Measurements from ENCODE around the gene RAVER1. TPM values are rescaled to one million over a fixed set of nuclear protein-coding genes. Genes with fewer than 3 reads are reported as not detected.

The RAVER1 gene
- total and polyA plus RNA-seq, 2 experiments from 2014 or later = 23.0 to 29.2 TPM

DNA sequence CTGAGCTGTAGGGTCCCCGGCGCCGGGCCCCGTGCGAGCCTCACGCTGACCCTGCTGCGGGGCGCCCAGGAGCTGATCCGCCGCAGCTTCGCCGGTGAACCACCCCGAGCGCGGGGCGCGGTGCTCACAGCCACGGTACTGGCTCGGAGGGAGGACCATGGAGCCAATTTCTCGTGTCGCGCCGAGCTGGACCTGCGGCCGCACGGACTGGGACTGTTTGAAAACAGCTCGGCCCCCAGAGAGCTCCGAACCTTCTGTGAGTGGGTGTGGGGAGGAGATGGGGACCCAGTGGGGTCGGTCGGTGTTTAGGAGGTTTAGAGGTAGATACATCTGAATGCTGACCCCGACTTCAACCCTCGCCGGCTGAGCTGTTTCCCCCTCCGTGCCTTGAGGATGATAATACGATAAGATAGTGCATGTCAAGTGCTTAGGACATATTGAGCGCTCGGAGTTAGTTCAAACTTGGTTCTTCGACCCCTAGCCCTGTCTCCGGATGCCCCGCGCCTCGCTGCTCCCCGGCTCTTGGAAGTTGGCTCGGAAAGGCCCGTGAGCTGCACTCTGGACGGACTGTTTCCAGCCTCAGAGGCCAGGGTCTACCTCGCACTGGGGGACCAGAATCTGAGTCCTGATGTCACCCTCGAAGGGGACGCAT lies 41.6 kb downstream of the RAVER1 start:
- 3% methylated on average over 34 to 49 of the region's 49 CpGs for WGBS, 2 experiments (ENCODE audit: low coverage in 1 of 2, low lambda C conversion rate in 2 of 2, missing lambda C conversion rate in 2 of 2)
- Histone ChIP-seq H3K4me3 (peak overlapping the region; percentile 72), H3K36me3 (ENCODE audit: low read depth) (no peaks in the 10 kb centered on the region), H3K4me1 (ENCODE audit: insufficient read depth) (no peaks in the 10 kb centered on the region; the same call in 1 of the 2 replicates), H3F3A (ENCODE audit: insufficient read depth) (no peaks in the 10 kb centered on the region), H3K9me3 (ENCODE audit: low read depth) (no peaks in the 10 kb centered on the region), H3K4me2 (ENCODE audit: unreplicated experiment) (peak overlapping the region; percentile 80), H3K27me3 (replicated peaks; ENCODE audit: insufficient read depth) (no peaks in the 10 kb centered on the region), H3K27ac (no peak overlapping the region), H3K9me2 (ENCODE audit: insufficient read depth) (no peaks in the 10 kb centered on the region), H3K79me2 (ENCODE audit: insufficient read depth) (no peaks in the 10 kb centered on the region), H4K20me1 (ENCODE audit: insufficient read depth) (no peaks in the 10 kb centered on the region), H2AFZ (peak overlapping the region; percentile 76), H3K9ac (peak overlapping the region; percentile 70)
- TF ChIP-seq EZH2 (IDR thresholded peaks at IDR 0.05; ENCODE audit: insufficient read depth, poor library complexity, severe bottlenecking) = no peak
- TF ChIP-seq EZH2phosphoT487 (IDR thresholded peaks at IDR 0.05; ENCODE audit: insufficient read depth, low read depth) = no peak
- in situ Hi-C loops (cut with MboI) = no loop called here
- peak; percentile 58 for DNase-seq

DNA sequence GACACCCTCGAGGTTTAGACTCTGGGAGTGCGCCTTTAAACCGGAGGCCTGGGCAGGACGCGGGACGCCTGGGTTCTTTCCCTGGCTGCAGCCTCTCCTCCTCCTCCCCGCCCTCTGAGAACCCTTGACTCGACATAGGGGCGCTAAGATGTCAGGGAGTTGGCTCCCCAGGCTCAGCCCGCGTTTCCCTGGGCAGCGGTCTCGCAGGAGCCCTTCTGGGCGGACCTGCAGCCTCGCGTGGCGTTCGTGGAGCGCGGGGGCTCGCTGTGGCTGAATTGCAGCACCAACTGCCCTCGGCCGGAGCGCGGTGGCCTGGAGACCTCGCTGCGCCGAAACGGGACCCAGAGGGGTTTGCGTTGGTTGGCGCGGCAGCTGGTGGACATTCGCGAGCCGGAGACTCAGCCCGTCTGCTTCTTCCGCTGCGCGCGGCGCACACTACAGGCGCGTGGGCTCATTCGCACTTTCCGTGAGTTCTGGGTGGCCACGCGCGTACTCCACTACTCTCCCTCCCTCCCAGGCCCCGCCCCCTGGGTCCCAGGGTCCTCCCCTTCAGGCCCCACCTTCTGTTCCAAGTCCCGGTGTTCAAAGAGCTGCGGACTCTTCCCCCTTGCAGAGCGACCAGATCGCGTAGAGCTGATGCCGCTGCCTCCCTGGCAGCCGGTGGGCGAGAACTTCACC lies 42.3 kb downstream of the RAVER1 start:
- WGBS, 2 experiments (ENCODE audit: low coverage in 1 of 2, low lambda C conversion rate in 2 of 2, missing lambda C conversion rate in 2 of 2) = 0 to 1% methylated on average over 38 to 55 of the region's 57 CpGs
- peak; percentile 80 for DNase-seq
- Histone ChIP-seq H3K9ac (peak overlapping the region; percentile 70), H3K9me3 (ENCODE audit: low read depth) (no peaks in the 10 kb centered on the region), H3K4me2 (ENCODE audit: unreplicated experiment) (peak overlapping the region; percentile 80), H3K27me3 (replicated peaks; ENCODE audit: insufficient read depth) (no peaks in the 10 kb centered on the region), H2AFZ (peak overlapping the region; percentile 76), H3K4me3 (peak overlapping the region; percentile 72), H3K27ac (no peak overlapping the region), H4K20me1 (ENCODE audit: insufficient read depth) (no peaks in the 10 kb centered on the region), H3K9me2 (ENCODE audit: insufficient read depth) (no peaks in the 10 kb centered on the region), H3K4me1 (ENCODE audit: insufficient read depth) (no peaks in the 10 kb centered on the region; the same call in 1 of the 2 replicates), H3K79me2 (ENCODE audit: insufficient read depth) (no peaks in the 10 kb centered on the region), H3F3A (ENCODE audit: insufficient read depth) (0 out of 2 replicates have a peak, but pooled peaks cover 6% of the 10 kb centered on the region), H3K36me3 (ENCODE audit: low read depth) (no peaks in the 10 kb centered on the region)
- TF ChIP-seq EZH2 (IDR thresholded peaks at IDR 0.05; ENCODE audit: insufficient read depth, poor library complexity, severe bottlenecking) (no peak), EZH2phosphoT487 (IDR thresholded peaks at IDR 0.05; ENCODE audit: insufficient read depth, low read depth) (no peak)
- in situ Hi-C loops (cut with MboI) = no loop called here

DNA sequence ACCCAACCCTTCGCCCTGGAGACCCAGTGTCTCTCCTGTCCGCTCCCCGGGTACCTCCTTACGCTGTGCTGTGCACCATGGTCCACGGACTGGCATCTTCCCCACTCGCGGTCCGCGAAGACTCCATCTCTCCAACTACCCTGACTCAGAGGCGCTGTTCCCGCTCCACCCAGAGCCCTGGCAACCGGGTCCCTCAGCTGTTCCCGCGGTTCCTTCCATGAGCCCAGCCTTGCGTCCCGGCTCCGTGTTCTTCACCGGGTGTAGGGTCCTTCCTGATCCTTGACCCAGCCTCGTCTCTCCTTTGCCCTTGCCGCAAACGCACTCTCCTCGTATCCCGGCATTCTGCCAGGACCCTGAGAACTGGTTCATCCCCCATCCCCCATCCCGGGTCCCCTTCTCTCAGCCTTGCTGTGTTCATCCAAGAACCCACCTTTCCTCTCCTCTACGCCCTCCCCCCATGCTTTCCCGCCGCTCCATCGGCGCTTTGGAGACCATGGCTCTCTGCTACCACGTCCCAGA lies 42.9 kb downstream of the RAVER1 start:
- H3K4me3 ChIP-seq = peak overlapping the region; percentile 72
- H3K4me1 ChIP-seq (ENCODE audit: insufficient read depth) = no peaks in the 10 kb centered on the region; the same call in 1 of the 2 replicates
- peak; percentile 73 for DNase-seq
- no peaks in the 10 kb centered on the region for H3K9me2 ChIP-seq (ENCODE audit: insufficient read depth)
- H3K36me3 ChIP-seq (ENCODE audit: low read depth) = no peaks in the 10 kb centered on the region
- 0 out of 2 replicates have a peak, but pooled peaks cover 9% of the 10 kb centered on the region for H3F3A ChIP-seq (ENCODE audit: insufficient read depth)
- H2AFZ ChIP-seq = peak overlapping the region; percentile 76
- no peaks in the 10 kb centered on the region for H3K9me3 ChIP-seq (ENCODE audit: low read depth)
- no peaks in the 10 kb centered on the region for H4K20me1 ChIP-seq (ENCODE audit: insufficient read depth)
- TF ChIP-seq EZH2phosphoT487 (IDR thresholded peaks at IDR 0.05; ENCODE audit: insufficient read depth, low read depth) = no peak
- no peak for TF ChIP-seq EZH2 (IDR thresholded peaks at IDR 0.05; ENCODE audit: insufficient read depth, poor library complexity, severe bottlenecking)
- H3K27me3 ChIP-seq (replicated peaks; ENCODE audit: insufficient read depth) = no peaks in the 10 kb centered on the region
- 0 out of 2 replicates have a peak overlapping the region, but pooled peaks have one; percentile 68 for H3K27ac ChIP-seq
- peak overlapping the region; percentile 70 for H3K9ac ChIP-seq
- no peaks in the 10 kb centered on the region for H3K79me2 ChIP-seq (ENCODE audit: insufficient read depth)
- peak overlapping the region; percentile 80 for H3K4me2 ChIP-seq (ENCODE audit: unreplicated experiment)
- in situ Hi-C loops (cut with MboI) = no loop called here
- WGBS, 2 experiments (ENCODE audit: low coverage in 1 of 2, low lambda C conversion rate in 2 of 2, missing lambda C conversion rate in 2 of 2) = 3 to 6% methylated on average over 27 to 30 of the region's 30 CpGs

DNA sequence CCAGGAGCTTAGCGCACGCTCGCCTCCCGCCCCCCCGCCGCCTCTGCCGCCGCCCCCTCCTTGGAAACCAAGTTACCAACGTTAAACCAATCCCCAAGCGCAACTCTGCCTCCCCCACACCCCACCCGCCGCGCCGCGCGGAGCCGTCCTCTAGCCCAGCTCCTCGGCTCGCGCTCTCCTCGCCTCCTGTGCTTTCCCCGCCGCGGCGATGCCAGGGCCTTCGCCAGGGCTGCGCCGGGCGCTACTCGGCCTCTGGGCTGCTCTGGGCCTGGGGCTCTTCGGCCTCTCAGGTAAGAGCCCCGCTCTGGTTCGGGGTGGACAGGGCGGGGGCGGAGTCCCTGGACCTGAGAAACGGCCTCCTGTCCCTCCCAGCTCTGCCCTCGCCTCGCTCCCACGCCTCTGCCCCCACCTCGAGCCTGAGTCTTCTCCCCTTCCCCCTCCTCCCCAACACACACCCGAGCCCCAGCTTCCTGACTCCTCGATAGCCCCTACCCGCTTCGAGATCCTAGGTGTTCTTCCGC lies 43.4 kb downstream of the RAVER1 start, which contains the start of gene ICAM5:
TSS of gene ICAM5 (plus strand) at position 117 of the 521 bp plus-strand sequence. CDS start at position 209, 92 bp downstream.
- TF ChIP-seq EZH2phosphoT487 (IDR thresholded peaks at IDR 0.05; ENCODE audit: insufficient read depth, low read depth) (no peak), EZH2 (IDR thresholded peaks at IDR 0.05; ENCODE audit: insufficient read depth, poor library complexity, severe bottlenecking) (no peak)
- no peaks in the 10 kb centered on the region; the same call in 1 of the 2 replicates for H3K4me1 ChIP-seq (ENCODE audit: insufficient read depth)

More for the DNA sequence above, 43.4 kb downstream of the RAVER1 start, which contains the start of gene ICAM5:
- Histone ChIP-seq H2AFZ (peak within 1 kb of the TSS; percentile 76), H3K4me3 (peak within 1 kb of the TSS; percentile 72), H3K9me3 (ENCODE audit: low read depth) (no peaks in the 10 kb centered on the region), H3K9ac (peak within 1 kb of the TSS; percentile 70), H3K9me2 (ENCODE audit: insufficient read depth) (no peaks in the 10 kb centered on the region), H3K36me3 (ENCODE audit: low read depth) (no peaks in the 10 kb centered on the region; the same call in 1 of the 2 replicates), H3K27me3 (replicated peaks; ENCODE audit: insufficient read depth) (no peaks in the 10 kb centered on the region), H4K20me1 (ENCODE audit: insufficient read depth) (no peaks in the 10 kb centered on the region), H3K27ac (peak within 1 kb of the TSS; percentile 68), H3K79me2 (ENCODE audit: insufficient read depth) (no peaks in the 10 kb centered on the region), H3K4me2 (ENCODE audit: unreplicated experiment) (peak within 1 kb of the TSS; percentile 80), H3F3A (ENCODE audit: insufficient read depth) (0 out of 2 replicates have a peak, but pooled peaks cover 9% of the 10 kb centered on the region)
- in situ Hi-C loops (cut with MboI) = no loop called here
- 1 to 4% methylated on average over 17 to 42 of the region's 45 CpGs for WGBS, 2 experiments (ENCODE audit: low coverage in 1 of 2, low lambda C conversion rate in 2 of 2, missing lambda C conversion rate in 2 of 2)
- DNase-seq = peak; percentile 74
